ENCODE results near the gene TNK2.
"Not testable (repeated sequence)": the region's sequence is repeated elsewhere in the genome, so short reads cannot be mapped to it uniquely, and the experiment has no call there.

Gene TNK2

GRCh38 chr3:195907684-195907933 is 742 bp downstream of the TNK2 start:
- no peak overlapping the region for H3K27ac Mint-ChIP-seq
- no peaks in the 10 kb centered on the region for H3K9me3 Mint-ChIP-seq
- H3K36me3 Mint-ChIP-seq (ENCODE audit: low read depth): peaks cover 12% of the 10 kb centered on the region
- no peak for TF ChIP-seq CTCF (IDR thresholded peaks at IDR 0.05)
- DNase-seq: no peak
- peaks cover 31% of the 10 kb centered on the region for H3K27me3 Mint-ChIP-seq (ENCODE audit: low read depth, poor library complexity)
- peaks cover 48% of the 10 kb centered on the region for H3K4me1 Mint-ChIP-seq
- H3K4me3 Mint-ChIP-seq: peak overlapping the region; percentile 85

GRCh38 chr3:195906865-195907683 is 1.3 kb downstream of the TNK2 start:
- no peak overlapping the region for H3K27ac Mint-ChIP-seq
- no peaks in the 10 kb centered on the region for H3K9me3 Mint-ChIP-seq
- no peak for TF ChIP-seq CTCF (IDR thresholded peaks at IDR 0.05)
- peaks cover 30% of the 10 kb centered on the region for H3K27me3 Mint-ChIP-seq (ENCODE audit: low read depth, poor library complexity)
- H3K4me1 Mint-ChIP-seq: peaks cover 50% of the 10 kb centered on the region
- peaks cover 12% of the 10 kb centered on the region for H3K36me3 Mint-ChIP-seq (ENCODE audit: low read depth)
- peak overlapping the region; percentile 85 for H3K4me3 Mint-ChIP-seq
- no peak for DNase-seq

GRCh38 chr3:195905970-195906864 is 2.1 kb downstream of the TNK2 start:
- H3K4me3 Mint-ChIP-seq: peak overlapping the region; percentile 69
- TF ChIP-seq CTCF (IDR thresholded peaks at IDR 0.05): no peak
- H3K27ac Mint-ChIP-seq: no peak overlapping the region
- H3K27me3 Mint-ChIP-seq (ENCODE audit: low read depth, poor library complexity): peaks cover 29% of the 10 kb centered on the region
- peaks cover 12% of the 10 kb centered on the region for H3K36me3 Mint-ChIP-seq (ENCODE audit: low read depth)
- H3K9me3 Mint-ChIP-seq: no peaks in the 10 kb centered on the region
- H3K4me1 Mint-ChIP-seq: peaks cover 52% of the 10 kb centered on the region
- no peak for DNase-seq

- TF ChIP-seq CTCF (IDR thresholded peaks at IDR 0.05): no peak
These were observed 4.0 kb downstream of the TNK2 start for GRCh38 chr3:195904368-195904767.

GRCh38 chr3:195903950-195904290 is 4.4 kb downstream of the TNK2 start:
- Mint-ChIP-seq H3K27me3 (ENCODE audit: low read depth, poor library complexity) (peaks cover 29% of the 10 kb centered on the region), H3K4me3 (no peak overlapping the region), H3K36me3 (ENCODE audit: low read depth) (peaks cover 12% of the 10 kb centered on the region), H3K4me1 (peaks cover 64% of the 10 kb centered on the region), H3K9me3 (no peaks in the 10 kb centered on the region), H3K27ac (no peak overlapping the region)
- TF ChIP-seq CTCF (IDR thresholded peaks at IDR 0.05): no peak
- no peak for DNase-seq

More at GRCh38 chr3:195904368-195904767, 4.0 kb downstream of the TNK2 start:
- Mint-ChIP-seq H3K4me3 (no peak overlapping the region), H3K9me3 (no peaks in the 10 kb centered on the region), H3K27ac (no peak overlapping the region), H3K4me1 (peaks cover 60% of the 10 kb centered on the region), H3K27me3 (ENCODE audit: low read depth, poor library complexity) (peaks cover 29% of the 10 kb centered on the region), H3K36me3 (ENCODE audit: low read depth) (peaks cover 12% of the 10 kb centered on the region)
- DNase-seq: no peak

- H3K27me3 Mint-ChIP-seq (ENCODE audit: low read depth, poor library complexity): peaks cover 22% of the 10 kb centered on the region
- H3K4me1 Mint-ChIP-seq: peaks cover 67% of the 10 kb centered on the region
- H3K9me3 Mint-ChIP-seq, H3K4me3 Mint-ChIP-seq, DNase-seq, H3K27ac Mint-ChIP-seq: not testable (repeated sequence)
- H3K36me3 Mint-ChIP-seq (ENCODE audit: low read depth): peaks cover 12% of the 10 kb centered on the region
These were observed 5.7 kb downstream of the TNK2 start for GRCh38 chr3:195902634-195903033.

- peaks cover 19% of the 10 kb centered on the region for H3K27me3 Mint-ChIP-seq (ENCODE audit: low read depth, poor library complexity)
- peaks cover 12% of the 10 kb centered on the region for H3K36me3 Mint-ChIP-seq (ENCODE audit: low read depth)
- H3K4me3 Mint-ChIP-seq, H3K9me3 Mint-ChIP-seq, DNase-seq: not testable (repeated sequence)
- peaks cover 68% of the 10 kb centered on the region for H3K4me1 Mint-ChIP-seq
- peak overlapping the region; percentile 13 for H3K27ac Mint-ChIP-seq
These were observed 6.3 kb downstream of the TNK2 start for GRCh38 chr3:195901836-195902585.
